GM03348 (cell line): ENCODE results near the gene AMPH.

ENCODE experiments used
- DNase-seq: peaks from one replicate; pipeline ENCODE4 v3.0.0; 2012; ENCODE audit warnings: low spot score

The AMPH gene

GRCh38 chr7:38463277-38464225 lies 167.6 kb downstream of the AMPH start:
- DNase-seq: peak; percentile 31

GRCh38 chr7:38462819-38463218 lies 168.4 kb downstream of the AMPH start:
- DNase-seq: no peak

- no peak for DNase-seq
Measured at GRCh38 chr7:38461887-38462286, 169.3 kb downstream of the AMPH start.

GRCh38 chr7:38453826-38454225 lies 177.3 kb downstream of the AMPH start:
- no peak for DNase-seq

- DNase-seq: peak; percentile 7
Measured at GRCh38 chr7:38453168-38453567, 178.0 kb downstream of the AMPH start.

- DNase-seq: peak; percentile 33
Measured at GRCh38 chr7:38452681-38453108, 178.5 kb downstream of the AMPH start.

GRCh38 chr7:38451840-38452239 lies 179.3 kb downstream of the AMPH start:
- DNase-seq: peak; percentile 66

GRCh38 chr7:38448584-38449234 lies 182.5 kb downstream of the AMPH start:
- no peak for DNase-seq

- DNase-seq: no peak
Measured at GRCh38 chr7:38448054-38448453, 183.1 kb downstream of the AMPH start.

GRCh38 chr7:38438970-38439369 lies 192.2 kb downstream of the AMPH start:
- DNase-seq: no peak

- DNase-seq: no peak
Measured at GRCh38 chr7:38432671-38433070, 198.5 kb downstream of the AMPH start.

- DNase-seq: no peak
Measured at GRCh38 chr7:38432080-38432479, 199.1 kb downstream of the AMPH start.

- no peak for DNase-seq
Measured at GRCh38 chr7:38429057-38429456, 202.1 kb downstream of the AMPH start.

- DNase-seq: peak; percentile 24
Measured at GRCh38 chr7:38428041-38428440, 203.1 kb downstream of the AMPH start.

- no peak for DNase-seq
Measured at GRCh38 chr7:38427279-38427955, 203.8 kb downstream of the AMPH start.

GRCh38 chr7:38425509-38425908 lies 205.7 kb downstream of the AMPH start:
- no peak for DNase-seq

GRCh38 chr7:38424750-38425463 lies 206.3 kb downstream of the AMPH start:
- no peak for DNase-seq

GRCh38 chr7:38413784-38414183 lies 217.4 kb downstream of the AMPH start:
- DNase-seq: no peak

GRCh38 chr7:38411404-38411803 lies 219.8 kb downstream of the AMPH start:
- no peak for DNase-seq

- no peak for DNase-seq
Measured at GRCh38 chr7:38410056-38410455, 221.1 kb downstream of the AMPH start.

GRCh38 chr7:38409531-38409930 lies 221.6 kb downstream of the AMPH start:
- DNase-seq: no peak

GRCh38 chr7:38398725-38399321 lies 232.3 kb downstream of the AMPH start:
- DNase-seq: peak; percentile 77
